Stimulated activated effector memory CD8-positive, alpha-beta T cell treated with anti-CD3 and anti-CD28 coated beads, Interleukin-12 subunit alpha, Interleukin-12 subunit beta, amount 100 ng/mL, for 72 hours (primary cell): ENCODE measurements around the gene CEP128.
A peak's percentile ranks its signal among the peaks of the same experiment; 100 is the strongest.

Experiments used
- ATAC-seq: fragments of 150-1000 bp; cut with Tn5 transposase; 2 replicates; pipeline ENCODE4 v1.10.0; 2021
- DNase-seq, 2 donors: peaks; one replicate each; pipeline ENCODE4 v3.0.0; 2021 to 2022; ENCODE audit warnings: low spot score in 2 of 2
- H3K27ac Mint-ChIP-seq: one replicate; pipeline ENCODE4 v1.8.0; 2022; ENCODE audit warnings: mild to moderate bottlenecking, mixed read lengths
- H3K36me3 Mint-ChIP-seq: one replicate; pipeline ENCODE4 v1.8.0; 2022; ENCODE audit warnings: mild to moderate bottlenecking, mixed read lengths
- H3K4me1 Mint-ChIP-seq: one replicate; pipeline ENCODE4 v1.8.0; 2022; ENCODE audit warnings: mixed read lengths
- H3K4me3 Mint-ChIP-seq: one replicate; pipeline ENCODE4 v1.8.0; 2022; ENCODE audit warnings: mild to moderate bottlenecking, mixed read lengths
- H3K9me3 Mint-ChIP-seq: one replicate; pipeline ENCODE4 v1.8.0; 2022; ENCODE audit warnings: mixed read lengths

The CEP128 gene

GRCh38 chr14:80477388-80478160 lies 464.0 kb downstream of the CEP128 start:
- no peaks in the 10 kb centered on the region for H3K4me1 Mint-ChIP-seq
- no peaks in the 10 kb centered on the region for H3K36me3 Mint-ChIP-seq
- DNase-seq = no peak
- H3K9me3 Mint-ChIP-seq = peaks cover 8% of the 10 kb centered on the region
- H3K4me3 Mint-ChIP-seq = no peak overlapping the region
- no peak overlapping the region for H3K27ac Mint-ChIP-seq
- ATAC-seq = no peak

DNA sequence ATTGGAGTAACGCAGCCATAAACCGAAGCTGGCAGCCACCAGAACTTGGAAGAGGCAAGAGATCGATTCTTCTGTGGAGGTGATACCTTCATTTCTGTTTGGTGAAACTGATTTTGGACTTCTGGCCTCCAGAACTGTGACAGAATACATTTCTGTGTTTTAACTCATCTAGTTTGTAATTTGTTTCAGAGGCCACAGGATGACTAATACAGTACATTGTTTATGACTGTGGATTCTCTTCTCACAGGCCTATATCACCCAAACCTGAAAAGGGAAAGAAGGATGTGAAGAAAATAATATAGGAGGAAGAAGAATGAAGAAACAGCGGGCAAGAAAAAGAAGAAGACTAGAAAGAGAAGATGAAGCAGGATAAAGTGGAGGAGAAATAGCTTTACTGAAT lies 466.5 kb downstream of the CEP128 start:
- Mint-ChIP-seq H3K9me3 (peaks cover 8% of the 10 kb centered on the region), H3K4me1 (no peaks in the 10 kb centered on the region), H3K4me3 (no peak overlapping the region), H3K27ac (no peak overlapping the region), H3K36me3 (no peaks in the 10 kb centered on the region)
- peak; percentile 69 for ATAC-seq
- DNase-seq = no peak

GRCh38 chr14:80468331-80469122 lies 473.0 kb downstream of the CEP128 start:
- ATAC-seq (no peak), DNase-seq (no peak)
- H3K9me3 Mint-ChIP-seq = no peaks in the 10 kb centered on the region
- H3K4me3 Mint-ChIP-seq = no peak overlapping the region
- H3K36me3 Mint-ChIP-seq = no peaks in the 10 kb centered on the region
- H3K27ac Mint-ChIP-seq = no peak overlapping the region
- H3K4me1 Mint-ChIP-seq = no peaks in the 10 kb centered on the region

- no peak overlapping the region for H3K4me3 Mint-ChIP-seq
- no peaks in the 10 kb centered on the region for H3K9me3 Mint-ChIP-seq
- no peaks in the 10 kb centered on the region for H3K36me3 Mint-ChIP-seq
- DNase-seq (no peak), ATAC-seq (no peak)
- H3K4me1 Mint-ChIP-seq = no peaks in the 10 kb centered on the region
- H3K27ac Mint-ChIP-seq = no peak overlapping the region
These were observed 475.9 kb downstream of the CEP128 start for GRCh38 chr14:80465546-80466220.

DNA sequence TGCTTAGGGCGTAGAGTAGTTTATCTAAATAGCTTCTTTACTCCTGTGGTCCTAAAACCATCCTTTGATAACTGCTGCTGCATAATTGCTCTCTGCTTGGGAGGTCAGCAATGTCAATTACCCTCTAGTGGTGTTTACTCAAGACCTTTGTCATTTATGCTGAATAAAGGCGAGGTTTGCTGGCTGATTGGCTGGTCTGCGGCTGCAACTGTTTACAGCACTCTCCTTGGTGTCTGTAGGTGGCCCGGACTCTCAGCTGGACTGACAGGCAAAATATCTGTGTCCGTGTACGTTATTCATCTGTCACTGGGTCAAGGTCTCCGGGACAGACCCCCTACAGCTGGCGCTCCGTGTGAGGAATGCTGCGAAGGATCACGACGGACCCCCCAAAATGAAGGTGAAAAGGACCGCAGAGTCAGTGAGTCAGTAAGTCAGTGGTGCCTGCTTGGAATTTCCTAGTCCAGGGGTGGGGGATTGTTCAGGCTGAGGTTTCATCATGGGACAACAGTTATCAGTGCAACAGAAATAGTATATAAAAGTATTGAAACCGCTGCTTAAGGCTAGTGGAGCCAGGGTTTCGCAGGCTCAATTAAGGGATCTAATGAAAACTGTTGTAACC lies 476.9 kb downstream of the CEP128 start:
- no peak for ATAC-seq
- H3K36me3 Mint-ChIP-seq = no peaks in the 10 kb centered on the region

GRCh38 chr14:80456209-80456608 lies 485.3 kb downstream of the CEP128 start:
- Mint-ChIP-seq H3K27ac (no peak overlapping the region), H3K9me3 (peaks cover 5% of the 10 kb centered on the region), H3K36me3 (no peaks in the 10 kb centered on the region), H3K4me1 (no peaks in the 10 kb centered on the region), H3K4me3 (no peak overlapping the region)
- no peak for DNase-seq
- no peak for ATAC-seq

More for the DNA sequence above, 476.9 kb downstream of the CEP128 start:
- H3K27ac Mint-ChIP-seq = no peak overlapping the region
- H3K9me3 Mint-ChIP-seq = no peaks in the 10 kb centered on the region
- DNase-seq = no peak
- H3K4me3 Mint-ChIP-seq = no peak overlapping the region
- H3K4me1 Mint-ChIP-seq = no peaks in the 10 kb centered on the region

GRCh38 chr14:80455031-80455430 lies 486.5 kb downstream of the CEP128 start:
- Mint-ChIP-seq H3K36me3 (no peaks in the 10 kb centered on the region), H3K4me3 (no peak overlapping the region), H3K4me1 (no peaks in the 10 kb centered on the region), H3K9me3 (peaks cover 8% of the 10 kb centered on the region), H3K27ac (no peak overlapping the region)
- ATAC-seq (no peak), DNase-seq (no peak)

DNA sequence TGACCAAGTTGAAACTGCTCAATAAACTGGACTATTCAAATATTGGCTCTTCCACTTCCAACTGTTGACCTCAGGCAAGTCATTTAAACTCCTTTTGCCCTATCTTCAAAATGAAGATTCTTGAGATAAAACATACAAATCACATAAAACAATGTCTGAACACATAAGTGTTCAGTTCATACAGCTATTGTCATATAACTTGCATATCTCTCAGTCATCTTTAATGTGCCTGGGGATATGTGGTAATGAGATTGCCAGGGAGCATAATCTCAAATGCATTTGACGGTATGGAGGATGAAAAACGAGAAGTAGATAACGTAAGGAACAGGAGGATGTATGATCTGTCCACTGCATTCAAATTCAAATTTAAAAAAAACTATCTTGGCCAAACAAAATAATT lies 493.3 kb downstream of the CEP128 start:
- Mint-ChIP-seq H3K4me3 (no peak overlapping the region), H3K4me1 (no peaks in the 10 kb centered on the region), H3K27ac (no peak overlapping the region)

DNA sequence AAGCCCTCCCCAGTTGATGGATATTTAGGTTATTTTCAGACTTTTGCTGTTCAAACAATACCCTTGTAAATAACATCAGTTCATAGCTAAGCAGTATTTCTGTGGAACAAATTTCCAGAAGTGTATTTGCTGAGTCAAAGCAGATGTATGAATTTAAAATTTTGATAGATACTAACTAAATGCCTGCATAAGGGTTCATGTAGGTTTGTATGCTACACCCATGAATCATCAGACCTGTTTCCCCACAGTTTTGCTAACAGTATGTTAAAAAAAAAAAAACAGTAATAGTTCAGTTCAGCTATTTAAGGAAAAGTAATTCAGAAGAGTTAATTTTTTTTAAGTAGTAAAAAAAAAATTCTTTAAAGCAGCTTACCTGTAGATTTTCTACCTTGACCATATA lies 494.1 kb downstream of the CEP128 start:
- no peaks in the 10 kb centered on the region for H3K4me1 Mint-ChIP-seq
- no peaks in the 10 kb centered on the region for H3K36me3 Mint-ChIP-seq
- H3K27ac Mint-ChIP-seq = no peak overlapping the region
- no peak overlapping the region for H3K4me3 Mint-ChIP-seq
- peaks cover 13% of the 10 kb centered on the region for H3K9me3 Mint-ChIP-seq
- no peak for ATAC-seq
- DNase-seq = no peak

More for the DNA sequence above, 493.3 kb downstream of the CEP128 start:
- ATAC-seq = no peak
- H3K36me3 Mint-ChIP-seq = no peaks in the 10 kb centered on the region
- peaks cover 13% of the 10 kb centered on the region for H3K9me3 Mint-ChIP-seq
- no peak for DNase-seq
